Endodermal cell (in vitro differentiated cells): ENCODE results near the gene UBE2G2. TPM values are rescaled to one million over a fixed set of nuclear protein-coding genes. Genes with fewer than 3 reads are reported as not detected.

ENCODE experiments used
- DNase-seq: peaks from one replicate; pipeline ENCODE4 v3.0.0-alpha.2; 2017
- H3K27ac ChIP-seq: 2 replicates; pipeline ENCODE4 v1.5.1; 2013; ENCODE audit warnings: mild to moderate bottlenecking, low read depth, low read length, moderate library complexity
- H3K27me3 ChIP-seq: 2 replicates; pipeline ENCODE4 v1.6.1; 2013; ENCODE audit warnings: mild to moderate bottlenecking, low read length, moderate library complexity; ENCODE audit not compliant: insufficient read depth, control insufficient read depth, poor library complexity, severe bottlenecking
- H3K36me3 ChIP-seq: 2 replicates; pipeline ENCODE4 v1.7.0; 2013; ENCODE audit warnings: mild to moderate bottlenecking, low read length, moderate library complexity; ENCODE audit not compliant: control insufficient read depth, insufficient read depth
- H3K4me1 ChIP-seq: one replicate; pipeline ENCODE4 v1.7.0; 2013; ENCODE audit warnings: low read length; ENCODE audit not compliant: control insufficient read depth, insufficient read depth
- H3K4me3 ChIP-seq: 2 replicates; pipeline ENCODE4 v1.5.1; 2013; ENCODE audit warnings: mild to moderate bottlenecking, low read length, moderate library complexity
- H3K9ac ChIP-seq: 2 replicates; pipeline ENCODE4 v1.6.1; 2013; ENCODE audit warnings: mild to moderate bottlenecking, low read length, moderate library complexity; ENCODE audit not compliant: poor library complexity, severe bottlenecking; ENCODE audit errors: extremely low read depth
- H3K9me3 ChIP-seq: 2 replicates; pipeline ENCODE4 v1.6.1; 2013; ENCODE audit warnings: mild to moderate bottlenecking, low read length, moderate library complexity; ENCODE audit not compliant: control insufficient read depth
- H3K27ac Mint-ChIP-seq: 2 replicates; pipeline ENCODE4 v1.8.0; 2020; ENCODE audit warnings: mixed read lengths
- H3K27me3 Mint-ChIP-seq: 2 replicates; pipeline ENCODE4 v1.8.0; 2021; ENCODE audit warnings: mild to moderate bottlenecking, mixed read lengths; ENCODE audit not compliant: insufficient read depth
- H3K36me3 Mint-ChIP-seq: 2 replicates; pipeline ENCODE4 v1.8.0; 2020; ENCODE audit warnings: low read depth, mixed read lengths
- H3K4me1 Mint-ChIP-seq: 2 replicates; pipeline ENCODE4 v1.8.0; 2020; ENCODE audit warnings: mixed read lengths
- H3K4me3 Mint-ChIP-seq: 2 replicates; pipeline ENCODE4 v1.8.0; 2020; ENCODE audit warnings: mild to moderate bottlenecking, moderate library complexity, mixed read lengths
- H3K9me3 Mint-ChIP-seq: 2 replicates; pipeline ENCODE4 v1.8.0; 2020; ENCODE audit warnings: mild to moderate bottlenecking, mixed read lengths
- WGBS, 2 experiments: methylation state at CpG; one replicate each; pipeline versions ENCODE4 v1.1.5 to v1.1.7; 2013; ENCODE audit warnings: missing lambda C conversion rate in 2 of 2, mixed read lengths in 1 of 2; ENCODE audit not compliant: insufficient coverage in 1 of 2, insufficient read length in 1 of 2; 5-methylcytosine and 5-hydroxymethylcytosine counted together
- total RNA-seq, 2 donors: library from RNA; stranded (reverse); fragmentation: NEBNext Ultra II Directional in 1 of 2; extraction: Animal tissue kit (Norgen Biotek cat#: 25700) in 1 of 2; gene quantifications; 2 replicates in 1 of 2; 3 replicates in 1 of 2; pipeline ENCODE4 v1.2.1, GENCODE V29; 2021
- TF ChIP-seq, protein P1 (sequence below): fragments of 200-600 bp; sonication (generic); conservative IDR thresholded peaks from 2 replicates; pipeline ENCODE4 v1.5.0; 2021; ENCODE audit warnings: antibody characterized with exemption, mild to moderate bottlenecking

UBE2G2 gene
- total RNA-seq, 2 donors from 2014 or later = 84.0 to 84.8 TPM

DNA sequence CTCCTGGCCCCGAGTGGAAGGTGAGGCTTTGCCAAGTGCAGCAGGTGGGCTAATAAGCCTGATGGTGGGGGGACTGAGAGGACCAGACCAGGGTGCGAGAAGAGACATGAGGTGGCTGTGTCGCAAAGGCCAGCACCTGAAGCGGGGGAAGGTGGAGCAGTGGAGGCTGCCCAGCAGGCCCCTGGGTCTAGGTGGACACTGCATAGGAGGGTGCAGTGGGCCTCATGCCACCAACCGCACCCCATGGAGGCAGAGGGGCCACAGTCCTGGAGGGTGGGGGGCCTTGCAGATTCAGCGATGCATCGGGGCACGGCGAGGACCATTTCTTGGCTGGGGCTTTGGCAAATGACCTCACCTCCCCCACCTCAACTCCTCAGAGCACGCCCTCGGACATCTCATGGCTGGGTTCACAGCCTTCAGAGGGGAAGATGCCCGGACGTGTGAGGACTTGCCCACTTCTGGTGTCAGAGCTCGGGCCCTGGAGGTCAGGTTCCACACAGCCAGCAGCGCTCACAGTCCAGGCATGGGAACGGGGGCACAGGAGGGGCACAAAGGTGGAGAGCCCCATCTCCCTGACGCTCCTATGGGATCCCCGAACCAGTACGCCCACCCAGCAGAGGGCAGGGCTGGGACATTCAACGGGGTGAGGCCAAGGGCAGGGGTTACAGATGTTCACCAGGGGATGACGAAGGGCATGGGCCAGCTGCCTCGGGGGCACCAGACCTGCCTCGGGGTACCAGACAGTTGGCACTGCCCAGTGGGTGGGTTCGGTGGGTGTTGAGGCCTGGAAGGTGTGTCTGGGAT is 35.4 kb downstream of the UBE2G2 start:
- Histone ChIP-seq H3K9me3 (no peaks in the 10 kb centered on the region), H3K27ac (no peak overlapping the region), H3K4me3 (no peak overlapping the region), H3K27me3 (no peaks in the 10 kb centered on the region), H3K9ac (no peak overlapping the region), H3K4me1 (no peaks in the 10 kb centered on the region), H3K36me3 (peaks cover 16% of the 10 kb centered on the region)
- Mint-ChIP-seq H3K36me3 (peaks cover 20% of the 10 kb centered on the region), H3K4me3 (no peak overlapping the region), H3K9me3 (no peaks in the 10 kb centered on the region), H3K4me1 (peaks cover 12% of the 10 kb centered on the region), H3K27ac (peak overlapping the region; percentile 82), H3K27me3 (no peaks in the 10 kb centered on the region)
- TF ChIP-seq, protein P1, sequence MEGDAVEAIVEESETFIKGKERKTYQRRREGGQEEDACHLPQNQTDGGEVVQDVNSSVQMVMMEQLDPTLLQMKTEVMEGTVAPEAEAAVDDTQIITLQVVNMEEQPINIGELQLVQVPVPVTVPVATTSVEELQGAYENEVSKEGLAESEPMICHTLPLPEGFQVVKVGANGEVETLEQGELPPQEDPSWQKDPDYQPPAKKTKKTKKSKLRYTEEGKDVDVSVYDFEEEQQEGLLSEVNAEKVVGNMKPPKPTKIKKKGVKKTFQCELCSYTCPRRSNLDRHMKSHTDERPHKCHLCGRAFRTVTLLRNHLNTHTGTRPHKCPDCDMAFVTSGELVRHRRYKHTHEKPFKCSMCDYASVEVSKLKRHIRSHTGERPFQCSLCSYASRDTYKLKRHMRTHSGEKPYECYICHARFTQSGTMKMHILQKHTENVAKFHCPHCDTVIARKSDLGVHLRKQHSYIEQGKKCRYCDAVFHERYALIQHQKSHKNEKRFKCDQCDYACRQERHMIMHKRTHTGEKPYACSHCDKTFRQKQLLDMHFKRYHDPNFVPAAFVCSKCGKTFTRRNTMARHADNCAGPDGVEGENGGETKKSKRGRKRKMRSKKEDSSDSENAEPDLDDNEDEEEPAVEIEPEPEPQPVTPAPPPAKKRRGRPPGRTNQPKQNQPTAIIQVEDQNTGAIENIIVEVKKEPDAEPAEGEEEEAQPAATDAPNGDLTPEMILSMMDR = no peak
- DNase-seq = no peak
- WGBS, 2 experiments = 92 to 94% methylated on average over 14 to 24 of the region's 24 CpGs

DNA sequence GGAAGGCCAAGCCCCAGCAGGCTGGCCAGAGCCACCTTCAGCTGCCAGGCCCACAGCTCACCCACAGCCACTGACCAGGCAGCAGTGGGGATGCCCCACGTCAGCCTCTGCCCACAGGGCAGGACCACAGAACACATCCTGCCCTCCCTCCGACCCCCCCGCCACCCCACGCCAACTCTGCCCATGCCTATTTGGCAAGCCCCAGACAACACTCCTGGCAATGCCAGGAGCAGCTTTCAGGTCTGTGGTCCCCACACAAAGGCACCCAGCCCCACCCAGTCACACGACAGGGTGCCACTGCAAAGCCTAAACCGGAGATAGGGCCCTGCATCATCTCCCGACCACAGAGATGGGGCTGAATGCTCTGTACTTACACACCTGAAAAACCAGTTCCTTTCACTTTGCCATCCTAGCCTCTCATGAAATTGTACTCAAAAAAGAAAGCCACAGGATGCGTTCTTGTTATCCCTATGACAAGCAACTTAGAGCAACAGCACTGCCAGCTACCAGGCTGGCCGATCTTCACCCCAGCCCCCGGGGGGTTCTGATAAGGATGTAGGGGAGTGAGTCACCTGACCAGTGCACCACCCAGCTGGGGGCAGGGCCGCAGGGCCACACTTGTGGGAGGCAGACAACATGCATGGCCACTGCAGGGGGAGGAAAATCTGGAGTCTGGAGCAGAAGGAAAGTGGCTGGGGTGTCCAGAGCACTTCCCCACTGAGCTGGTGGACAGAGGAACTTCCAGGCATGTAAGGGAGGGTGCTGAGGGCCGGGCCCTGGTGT is 36.2 kb downstream of the UBE2G2 start:
- WGBS, 2 experiments = 65 to 81% methylated on average over 4 to 12 of the region's 12 CpGs
- H3K4me1 Mint-ChIP-seq = peaks cover 13% of the 10 kb centered on the region
- H3K27me3 Mint-ChIP-seq = no peaks in the 10 kb centered on the region
- no peaks in the 10 kb centered on the region for H3K27me3 ChIP-seq
- no peak overlapping the region for H3K27ac ChIP-seq
- H3K9ac ChIP-seq = no peak overlapping the region
- no peak for DNase-seq
- H3K4me3 Mint-ChIP-seq = no peak overlapping the region
- TF ChIP-seq, protein P1 = no peak
- H3K9me3 ChIP-seq = no peaks in the 10 kb centered on the region
- peaks cover 13% of the 10 kb centered on the region for H3K36me3 Mint-ChIP-seq
- no peaks in the 10 kb centered on the region for H3K9me3 Mint-ChIP-seq
- peak overlapping the region; percentile 82 for H3K27ac Mint-ChIP-seq
- no peak overlapping the region for H3K4me3 ChIP-seq
- H3K4me1 ChIP-seq = no peaks in the 10 kb centered on the region
- peaks cover 14% of the 10 kb centered on the region for H3K36me3 ChIP-seq

DNA sequence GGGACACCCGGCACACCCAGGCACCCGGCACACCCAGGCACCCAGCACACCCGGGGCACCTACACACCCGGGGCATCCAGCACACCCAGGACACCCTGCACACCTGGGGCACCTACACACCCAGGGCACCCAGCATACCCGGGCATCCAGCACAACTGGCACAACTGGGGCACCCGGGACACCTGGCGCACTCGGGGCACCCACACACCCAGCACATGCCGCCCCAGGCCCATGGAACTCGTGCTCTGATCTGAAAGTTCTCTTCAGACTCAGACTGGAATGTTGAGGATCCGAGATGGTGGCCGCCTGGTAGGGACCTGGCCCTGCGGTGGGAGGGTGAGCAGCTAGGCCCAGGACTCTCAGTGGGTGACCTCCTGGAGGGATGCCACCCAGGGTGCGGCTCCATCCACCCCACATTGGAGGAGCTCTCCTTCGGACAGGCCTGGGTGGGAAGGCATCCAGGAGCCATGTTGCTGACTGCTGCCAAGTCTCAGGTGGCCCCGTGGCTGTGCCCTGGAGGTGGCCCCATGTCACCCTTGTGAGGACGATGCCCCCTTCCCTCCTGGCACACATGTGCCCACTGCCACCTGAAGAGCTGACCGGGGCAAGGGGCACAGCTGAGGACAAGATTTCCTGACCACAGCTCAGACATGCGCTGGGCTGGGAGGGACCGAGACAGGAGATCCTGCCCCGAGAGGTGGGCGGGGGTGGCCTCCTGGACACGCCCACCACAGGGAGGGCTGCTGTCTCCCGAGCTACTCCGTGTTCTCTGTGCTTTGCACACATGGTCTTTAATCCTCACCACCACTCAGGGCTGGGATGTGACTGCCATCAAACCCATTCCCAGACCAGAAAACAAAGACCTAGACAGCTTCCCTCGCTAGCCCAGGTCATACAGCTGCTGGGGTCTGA is 37.0 kb downstream of the UBE2G2 start:
- Mint-ChIP-seq H3K27me3 (peaks cover 1% of the 10 kb centered on the region), H3K4me1 (peaks cover 13% of the 10 kb centered on the region), H3K4me3 (no peak overlapping the region), H3K27ac (no peak overlapping the region), H3K36me3 (peaks cover 5% of the 10 kb centered on the region), H3K9me3 (no peaks in the 10 kb centered on the region)
- no peak overlapping the region for H3K27ac ChIP-seq
- 91 to 93% methylated on average over 9 to 26 of the region's 26 CpGs for WGBS, 2 experiments
- no peaks in the 10 kb centered on the region for H3K27me3 ChIP-seq
- no peak overlapping the region for H3K9ac ChIP-seq
- DNase-seq = no peak
- peaks cover 6% of the 10 kb centered on the region for H3K36me3 ChIP-seq
- H3K4me1 ChIP-seq = no peaks in the 10 kb centered on the region
- no peak overlapping the region for H3K4me3 ChIP-seq
- TF ChIP-seq, protein P1 = no peak
- no peaks in the 10 kb centered on the region for H3K9me3 ChIP-seq
